GM12878 (cell line): ENCODE data around the gene MAP1LC3B.

Source experiments
- CBFB ChIP-seq: IDR thresholded peaks from 2 replicates; pipeline ENCODE4 v1.6.1; 2016; ENCODE audit warnings: antibody characterized with exemption, low read depth
- EZH2 ChIP-seq: IDR thresholded peaks from 2 replicates; pipeline ENCODE4 v1.6.1; 2012; ENCODE audit warnings: low read depth, mild to moderate bottlenecking, control low read depth, inconsistent platforms, low read length, borderline replicate concordance; ENCODE audit not compliant: control insufficient read depth
- JUNB ChIP-seq: IDR thresholded peaks from 2 replicates; pipeline ENCODE4 v1.6.1; 2016; ENCODE audit warnings: antibody characterized with exemption, mild to moderate bottlenecking
- TF ChIP-seq, protein P1 (sequence below): IDR thresholded peaks from 2 replicates; pipeline ENCODE4 v1.6.1; 2012; ENCODE audit warnings: mild to moderate bottlenecking, low read depth, low read length

DNA sequence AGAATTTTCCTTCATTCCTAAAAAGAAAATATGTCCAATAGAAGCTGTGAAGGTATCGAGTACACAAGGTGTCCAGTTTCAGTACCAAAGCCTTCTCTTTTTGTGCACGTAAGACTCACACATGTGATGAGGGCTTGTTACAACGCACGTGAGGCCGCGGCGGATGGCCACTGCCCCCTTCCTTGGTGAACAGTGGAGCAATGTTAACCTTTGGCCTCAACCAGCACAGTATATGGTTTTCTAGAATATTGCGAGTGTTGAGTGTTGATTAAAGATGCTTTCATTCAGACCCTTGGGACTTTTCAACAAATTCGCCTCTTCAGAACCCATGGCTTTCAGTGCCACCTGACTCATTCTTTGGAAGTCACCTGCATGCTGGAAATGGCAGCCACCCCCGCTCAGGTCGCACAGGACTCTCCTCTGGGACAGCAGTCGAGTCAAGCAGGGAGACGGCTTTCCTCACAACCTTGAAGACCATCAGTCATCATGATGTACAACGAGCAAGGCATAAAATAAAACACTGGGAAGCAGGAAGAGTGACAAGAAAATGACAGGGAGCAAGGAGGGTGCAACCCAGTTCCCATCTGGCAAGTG, 14.5 kb downstream of the MAP1LC3B start:
- TF ChIP-seq EZH2 (no peak), JUNB (no peak), CBFB (no peak)
- TF ChIP-seq, protein P1, sequence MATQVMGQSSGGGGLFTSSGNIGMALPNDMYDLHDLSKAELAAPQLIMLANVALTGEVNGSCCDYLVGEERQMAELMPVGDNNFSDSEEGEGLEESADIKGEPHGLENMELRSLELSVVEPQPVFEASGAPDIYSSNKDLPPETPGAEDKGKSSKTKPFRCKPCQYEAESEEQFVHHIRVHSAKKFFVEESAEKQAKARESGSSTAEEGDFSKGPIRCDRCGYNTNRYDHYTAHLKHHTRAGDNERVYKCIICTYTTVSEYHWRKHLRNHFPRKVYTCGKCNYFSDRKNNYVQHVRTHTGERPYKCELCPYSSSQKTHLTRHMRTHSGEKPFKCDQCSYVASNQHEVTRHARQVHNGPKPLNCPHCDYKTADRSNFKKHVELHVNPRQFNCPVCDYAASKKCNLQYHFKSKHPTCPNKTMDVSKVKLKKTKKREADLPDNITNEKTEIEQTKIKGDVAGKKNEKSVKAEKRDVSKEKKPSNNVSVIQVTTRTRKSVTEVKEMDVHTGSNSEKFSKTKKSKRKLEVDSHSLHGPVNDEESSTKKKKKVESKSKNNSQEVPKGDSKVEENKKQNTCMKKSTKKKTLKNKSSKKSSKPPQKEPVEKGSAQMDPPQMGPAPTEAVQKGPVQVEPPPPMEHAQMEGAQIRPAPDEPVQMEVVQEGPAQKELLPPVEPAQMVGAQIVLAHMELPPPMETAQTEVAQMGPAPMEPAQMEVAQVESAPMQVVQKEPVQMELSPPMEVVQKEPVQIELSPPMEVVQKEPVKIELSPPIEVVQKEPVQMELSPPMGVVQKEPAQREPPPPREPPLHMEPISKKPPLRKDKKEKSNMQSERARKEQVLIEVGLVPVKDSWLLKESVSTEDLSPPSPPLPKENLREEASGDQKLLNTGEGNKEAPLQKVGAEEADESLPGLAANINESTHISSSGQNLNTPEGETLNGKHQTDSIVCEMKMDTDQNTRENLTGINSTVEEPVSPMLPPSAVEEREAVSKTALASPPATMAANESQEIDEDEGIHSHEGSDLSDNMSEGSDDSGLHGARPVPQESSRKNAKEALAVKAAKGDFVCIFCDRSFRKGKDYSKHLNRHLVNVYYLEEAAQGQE = no peak
